MM.1S (cell line): ENCODE data around the gene TMPRSS9.

Experiments
- DNase-seq: peaks from one replicate; pipeline ENCODE4 v3.0.0-alpha.2; 2015
- H2AFZ ChIP-seq: fragments of 300-600 bp; sonication (generic); 2 replicates; pipeline ENCODE4 v1.6.0; 2016; ENCODE audit warnings: antibody characterized with exemption, low read length
- H3F3A ChIP-seq: fragments of 300-600 bp; sonication (generic); 2 replicates; pipeline ENCODE4 v1.6.1; 2016; ENCODE audit warnings: mild to moderate bottlenecking, antibody characterized with exemption, low read length, moderate library complexity, mixed read lengths; ENCODE audit not compliant: insufficient read depth
- H3K27ac ChIP-seq: fragments of 300-600 bp; sonication (generic); 2 replicates; pipeline ENCODE4 v1.5.1; 2016; ENCODE audit warnings: mild to moderate bottlenecking, low read length
- H3K27me3 ChIP-seq: fragments of 300-600 bp; sonication (generic); replicated peaks from 2 replicates; pipeline ENCODE4 v1.6.0; 2016; ENCODE audit warnings: low read length; ENCODE audit not compliant: insufficient read depth
- H3K36me3 ChIP-seq: fragments of 300-600 bp; sonication (generic); replicated peaks from 2 replicates; pipeline ENCODE4 v1.6.1; 2016; ENCODE audit warnings: mild to moderate bottlenecking, low read length, mixed read lengths; ENCODE audit not compliant: insufficient read depth
- H3K4me1 ChIP-seq: fragments of 300-600 bp; sonication (generic); 2 replicates; pipeline ENCODE4 v1.6.1; 2016; ENCODE audit warnings: low read length, mixed read lengths
- H3K4me2 ChIP-seq: fragments of 300-600 bp; sonication (generic); 2 replicates; pipeline ENCODE4 v1.6.0; 2016; ENCODE audit warnings: low read depth, low read length
- H3K4me3 ChIP-seq: fragments of 300-600 bp; sonication (generic); 2 replicates; pipeline ENCODE4 v1.5.1; 2016; ENCODE audit warnings: low read length, mixed read lengths
- H3K79me2 ChIP-seq: fragments of 300-600 bp; sonication (generic); 2 replicates; pipeline ENCODE4 v1.6.1; 2016; ENCODE audit warnings: mixed run types, low read length, mixed read lengths
- H3K9ac ChIP-seq: fragments of 300-600 bp; sonication (generic); 2 replicates; pipeline ENCODE4 v1.6.1; 2016; ENCODE audit warnings: low read length, mixed read lengths
- H3K9me2 ChIP-seq: fragments of 300-600 bp; sonication (generic); replicated peaks from 2 replicates; pipeline ENCODE4 v1.6.1; 2016; ENCODE audit warnings: mild to moderate bottlenecking, low read length, mixed read lengths; ENCODE audit not compliant: insufficient read depth
- H3K9me3 ChIP-seq: fragments of 300-600 bp; sonication (generic); replicated peaks from 2 replicates; pipeline ENCODE4 v1.6.1; 2016; ENCODE audit warnings: mild to moderate bottlenecking, low read length, mixed read lengths; ENCODE audit not compliant: insufficient read depth
- H4K20me1 ChIP-seq: fragments of 300-600 bp; sonication (generic); 2 replicates; pipeline ENCODE4 v1.6.1; 2016; ENCODE audit warnings: mild to moderate bottlenecking, low read length, moderate library complexity, mixed read lengths; ENCODE audit not compliant: insufficient read depth
- CTCF ChIP-seq: fragments of 300-600 bp; sonication (generic); IDR thresholded peaks from 2 replicates; pipeline ENCODE4 v1.5.1; 2016; ENCODE audit warnings: antibody characterized with exemption, low read length, mixed read lengths
- EZH2 ChIP-seq: fragments of 300-600 bp; sonication (generic); optimal IDR thresholded peaks from 2 replicates; pipeline ENCODE3; 2017; ENCODE audit warnings: low read depth, mild to moderate bottlenecking, antibody characterized with exemption, low read length, mixed read lengths
- EZH2phosphoT487 ChIP-seq: fragments of 300-600 bp; sonication (generic); IDR thresholded peaks from 2 replicates; pipeline ENCODE4 v1.6.1; 2018; ENCODE audit warnings: antibody characterized with exemption, low read length

The TMPRSS9 gene

DNA sequence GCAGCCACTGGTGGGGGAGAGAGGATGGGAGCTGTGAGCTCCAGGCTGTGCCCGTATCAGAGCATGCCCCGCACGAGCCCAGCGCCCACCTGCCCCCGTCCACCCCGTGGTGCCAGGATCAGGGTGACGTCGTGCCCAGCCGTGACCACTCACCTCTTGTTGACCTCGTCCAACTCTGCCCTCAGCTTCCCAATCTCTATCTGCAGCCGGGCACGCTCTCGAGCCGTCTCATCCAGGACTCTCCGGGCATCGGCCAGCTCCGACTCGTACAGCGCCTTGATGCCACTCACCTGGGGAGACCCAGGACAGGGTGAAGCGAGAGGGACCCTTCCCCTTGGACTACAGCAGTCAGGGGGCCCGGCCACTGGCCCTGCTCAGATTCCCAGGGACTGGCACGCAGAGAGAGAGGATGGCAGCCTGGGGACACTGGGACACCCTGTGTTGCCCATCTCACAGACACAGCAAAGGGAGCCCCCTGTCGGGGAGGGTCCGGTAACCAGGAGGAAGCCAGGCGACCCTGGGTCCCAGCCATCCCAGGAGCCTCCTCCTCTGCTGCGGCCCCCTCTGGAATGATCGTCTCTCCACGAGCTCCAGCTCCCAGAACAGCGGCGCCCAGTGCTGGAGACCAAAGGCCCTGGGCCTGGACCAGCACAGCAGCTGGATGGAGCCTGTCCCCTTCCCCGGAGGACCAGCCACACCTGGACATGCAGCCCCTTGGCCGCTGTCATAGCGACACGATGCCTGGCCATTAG lies 84.4 kb downstream of the TMPRSS9 start:
- no peak for DNase-seq
- Histone ChIP-seq H2AFZ (no peak overlapping the region), H3K36me3 (peaks cover 15% of the 10 kb centered on the region), H3K4me1 (peaks cover 16% of the 10 kb centered on the region), H3K27ac (no peak overlapping the region), H4K20me1 (no peaks in the 10 kb centered on the region), H3K4me3 (no peak overlapping the region), H3K79me2 (peaks cover 89% of the 10 kb centered on the region), H3K9me2 (no peaks in the 10 kb centered on the region), H3K9me3 (no peaks in the 10 kb centered on the region), H3F3A (peaks cover 29% of the 10 kb centered on the region), H3K4me2 (no peak overlapping the region), H3K27me3 (no peaks in the 10 kb centered on the region), H3K9ac (no peak overlapping the region)
- TF ChIP-seq EZH2phosphoT487 (no peak), EZH2 (no peak), CTCF (no peak)

DNA sequence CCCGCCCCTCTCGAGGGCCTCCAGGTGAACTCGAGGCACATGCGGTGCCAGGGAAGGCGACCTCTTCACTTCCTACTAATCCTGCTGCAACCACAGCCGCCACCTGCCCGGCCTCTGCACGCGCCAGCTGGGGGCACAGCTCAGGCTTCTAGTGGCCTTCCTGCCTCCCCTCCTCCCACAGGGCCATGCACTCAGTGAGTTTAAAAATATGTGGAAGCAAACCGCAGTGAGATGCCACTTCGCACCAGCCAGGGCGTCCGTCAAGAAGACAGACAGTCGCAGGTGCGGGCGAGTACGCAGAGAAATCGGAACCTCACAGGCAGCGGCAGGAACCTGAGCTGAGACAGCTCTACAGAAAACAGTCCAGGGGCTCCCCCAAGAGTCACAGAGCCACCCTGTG lies 86.3 kb downstream of the TMPRSS9 start:
- peaks cover 89% of the 10 kb centered on the region for H3K79me2 ChIP-seq
- H3K9ac ChIP-seq: peak overlapping the region; percentile 63
- H3K27ac ChIP-seq: peak overlapping the region; percentile 89
- H2AFZ ChIP-seq: no peak overlapping the region
- peaks cover 29% of the 10 kb centered on the region for H3F3A ChIP-seq
- no peaks in the 10 kb centered on the region for H4K20me1 ChIP-seq
- H3K9me3 ChIP-seq: no peaks in the 10 kb centered on the region
- no peak overlapping the region; the same call in 1 of the 2 replicates for H3K4me3 ChIP-seq
- H3K36me3 ChIP-seq: peaks cover 12% of the 10 kb centered on the region
- TF ChIP-seq CTCF: peak; percentile 47
- no peak for TF ChIP-seq EZH2phosphoT487
- H3K27me3 ChIP-seq: no peaks in the 10 kb centered on the region
- DNase-seq: peak; percentile 100
- no peaks in the 10 kb centered on the region for H3K9me2 ChIP-seq
- H3K4me1 ChIP-seq: peaks cover 16% of the 10 kb centered on the region
- peak overlapping the region; percentile 71; the same call in 1 of the 2 replicates for H3K4me2 ChIP-seq

DNA sequence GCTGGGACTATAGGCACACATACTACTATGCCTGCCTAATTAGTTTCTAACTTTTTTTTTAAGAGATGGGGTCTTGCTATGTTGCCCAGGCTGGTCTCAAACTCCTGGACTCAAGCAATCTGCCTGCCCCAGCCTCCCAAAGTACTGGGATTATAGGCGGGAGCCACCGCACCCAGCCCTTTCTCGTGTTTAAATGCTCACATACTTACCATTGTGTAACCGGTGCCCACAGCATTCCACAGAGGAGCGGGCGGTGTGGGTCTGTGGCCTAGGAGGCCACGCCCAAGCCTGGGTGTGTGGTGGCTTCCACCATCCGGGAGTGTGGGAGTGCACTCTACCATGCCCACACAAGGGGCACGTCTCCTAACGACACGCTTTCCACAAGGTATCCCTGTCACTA lies 89.0 kb downstream of the TMPRSS9 start:
- peaks cover 7% of the 10 kb centered on the region for H4K20me1 ChIP-seq
- peaks cover 29% of the 10 kb centered on the region for H3F3A ChIP-seq
- no peak overlapping the region for H3K4me2 ChIP-seq
- peaks cover 89% of the 10 kb centered on the region for H3K79me2 ChIP-seq
- no peak overlapping the region for H3K27ac ChIP-seq
- no peak overlapping the region for H2AFZ ChIP-seq
- H3K27me3 ChIP-seq: no peaks in the 10 kb centered on the region
- no peak overlapping the region for H3K4me3 ChIP-seq
- TF ChIP-seq EZH2: no peak
- TF ChIP-seq CTCF: no peak
- no peak for TF ChIP-seq EZH2phosphoT487
- no peak for DNase-seq
- no peaks in the 10 kb centered on the region for H3K9me2 ChIP-seq
- H3K36me3 ChIP-seq: no peaks in the 10 kb centered on the region; the same call in 1 of the 2 replicates
- no peaks in the 10 kb centered on the region for H3K9me3 ChIP-seq
- peaks cover 16% of the 10 kb centered on the region for H3K4me1 ChIP-seq
- no peak overlapping the region for H3K9ac ChIP-seq
